ENCODE measurements around the gene AMBP.

Gene AMBP

DNA sequence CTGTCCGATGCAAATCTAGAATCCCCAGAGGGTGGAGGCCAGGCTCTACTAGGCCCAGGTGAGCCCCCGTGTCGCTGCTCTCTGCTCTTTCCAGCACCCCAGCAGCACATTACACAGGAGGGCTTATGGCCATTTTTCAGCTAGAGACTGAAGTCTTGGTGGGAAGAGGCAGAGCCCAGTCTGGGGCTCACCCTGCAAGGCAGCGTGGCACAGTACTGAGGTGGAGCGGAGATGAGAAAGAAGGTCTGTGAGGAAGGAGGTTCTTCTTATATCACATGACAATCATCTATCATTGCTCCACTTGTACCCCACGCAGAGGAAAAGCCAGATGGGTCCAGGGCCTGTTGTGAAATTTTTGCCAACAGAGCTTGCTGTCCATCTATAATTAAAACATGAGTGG, 31.0 kb upstream of the AMBP start:
- Histone ChIP-seq H3K4me2 (ENCODE audit: low read length) (no peak overlapping the region), H3K9ac (ENCODE audit: low read length) (no peak overlapping the region), H3K36me3 (ENCODE audit: insufficient read depth, low read length) (no peaks in the 10 kb centered on the region), H2AFZ (ENCODE audit: low read length) (no peak overlapping the region), H3F3A (ENCODE audit: insufficient read depth, low read length) (no peaks in the 10 kb centered on the region), H3K9me3 (ENCODE audit: low read length) (no peaks in the 10 kb centered on the region), H4K20me1 (ENCODE audit: insufficient read depth, low read length) (no peaks in the 10 kb centered on the region), H3K27me3 (ENCODE audit: insufficient read depth, low read length) (peaks cover 6% of the 10 kb centered on the region; the same call in 1 of the 2 replicates), H3K4me1 (ENCODE audit: insufficient read depth, low read length, severe bottlenecking) (no peaks in the 10 kb centered on the region), H3K27ac (ENCODE audit: low read depth, low read length, poor library complexity, severe bottlenecking) (no peak overlapping the region), H3K79me2 (ENCODE audit: insufficient read depth, low read length) (no peaks in the 10 kb centered on the region), H3K4me3 (ENCODE audit: low read depth, low read length, poor library complexity, severe bottlenecking) (no peak overlapping the region), H3K9me2 (ENCODE audit: low read depth, low read length) (no peaks in the 10 kb centered on the region)
- TF ChIP-seq EZH2 (IDR thresholded peaks at IDR 0.05; ENCODE audit: borderline replicate concordance, low read length) (no peak), CTCF (IDR thresholded peaks at IDR 0.05; ENCODE audit: low read length) (no peak)

DNA sequence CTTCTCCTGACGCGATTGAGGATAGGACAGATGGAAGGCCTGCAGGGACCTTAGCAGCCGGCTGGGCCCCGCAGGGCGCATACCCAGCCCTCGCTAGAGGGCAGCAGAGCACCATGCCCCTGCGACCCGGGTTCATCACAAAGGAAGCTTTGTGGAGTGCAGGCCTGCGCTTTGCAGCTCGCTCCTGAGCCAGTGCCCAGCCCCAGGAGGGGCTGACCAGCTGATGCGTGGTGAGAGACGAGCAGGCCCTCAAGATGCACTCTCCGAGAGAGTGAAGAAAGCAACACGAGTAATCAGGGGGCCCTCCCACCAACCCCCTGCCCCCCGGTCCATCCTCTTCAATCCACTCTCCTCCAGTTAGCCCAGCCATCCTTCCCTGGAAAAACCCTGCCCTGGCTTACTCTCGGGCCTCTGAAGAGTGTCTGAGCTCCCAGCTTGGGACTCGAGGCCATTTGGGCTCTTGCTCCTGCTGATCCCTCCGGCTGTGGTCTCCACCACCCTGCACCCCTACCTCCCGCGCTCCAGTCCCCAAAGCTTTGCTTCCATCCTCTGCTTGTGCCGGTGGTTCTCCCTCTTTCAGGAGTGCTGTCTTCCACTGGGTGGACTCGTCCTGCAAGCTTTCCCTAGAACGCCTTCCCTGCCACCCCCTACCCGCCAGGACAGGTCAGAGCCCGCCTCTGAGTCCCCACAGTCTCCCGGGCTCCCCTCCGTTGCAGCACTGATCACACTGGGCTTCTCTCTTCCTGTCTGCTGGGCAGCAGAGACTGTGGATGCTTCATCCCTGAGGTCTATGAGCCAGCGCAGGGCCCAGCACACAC, 30.1 kb upstream of the AMBP start:
- Histone ChIP-seq H3K79me2 (ENCODE audit: insufficient read depth, low read length) (no peaks in the 10 kb centered on the region), H2AFZ (ENCODE audit: low read length) (no peak overlapping the region), H3K9ac (ENCODE audit: low read length) (no peak overlapping the region)

GRCh38 chr9:114107286-114108001, 29.3 kb upstream of the AMBP start:
- no peak for TF ChIP-seq CTCF (IDR thresholded peaks at IDR 0.05; ENCODE audit: low read length)
- no peak for TF ChIP-seq EZH2 (IDR thresholded peaks at IDR 0.05; ENCODE audit: borderline replicate concordance, low read length)
- H3F3A ChIP-seq (ENCODE audit: insufficient read depth, low read length): no peaks in the 10 kb centered on the region
- no peak overlapping the region for H3K27ac ChIP-seq (ENCODE audit: low read depth, low read length, poor library complexity, severe bottlenecking)
- no peak overlapping the region for H3K9ac ChIP-seq (ENCODE audit: low read length)
- H3K27me3 ChIP-seq (ENCODE audit: insufficient read depth, low read length): peaks cover 6% of the 10 kb centered on the region; the same call in 1 of the 2 replicates
- H4K20me1 ChIP-seq (ENCODE audit: insufficient read depth, low read length): no peaks in the 10 kb centered on the region
- H3K36me3 ChIP-seq (ENCODE audit: insufficient read depth, low read length): no peaks in the 10 kb centered on the region
- H2AFZ ChIP-seq (ENCODE audit: low read length): no peak overlapping the region
- no peaks in the 10 kb centered on the region for H3K4me1 ChIP-seq (ENCODE audit: insufficient read depth, low read length, severe bottlenecking)
- H3K9me3 ChIP-seq (ENCODE audit: low read length): no peaks in the 10 kb centered on the region; the same call in 1 of the 2 replicates
- no peaks in the 10 kb centered on the region for H3K79me2 ChIP-seq (ENCODE audit: insufficient read depth, low read length)
- H3K9me2 ChIP-seq (ENCODE audit: low read depth, low read length): no peaks in the 10 kb centered on the region
- H3K4me3 ChIP-seq (ENCODE audit: low read depth, low read length, poor library complexity, severe bottlenecking): no peak overlapping the region
- H3K4me2 ChIP-seq (ENCODE audit: low read length): no peak overlapping the region

More for the DNA sequence above, 30.1 kb upstream of the AMBP start:
- Histone ChIP-seq H3K4me2 (ENCODE audit: low read length) (no peak overlapping the region), H3K4me3 (ENCODE audit: low read depth, low read length, poor library complexity, severe bottlenecking) (no peak overlapping the region), H3K9me3 (ENCODE audit: low read length) (no peaks in the 10 kb centered on the region), H4K20me1 (ENCODE audit: insufficient read depth, low read length) (no peaks in the 10 kb centered on the region), H3K36me3 (ENCODE audit: insufficient read depth, low read length) (no peaks in the 10 kb centered on the region), H3K9me2 (ENCODE audit: low read depth, low read length) (no peaks in the 10 kb centered on the region), H3K27me3 (ENCODE audit: insufficient read depth, low read length) (peaks cover 6% of the 10 kb centered on the region; the same call in 1 of the 2 replicates), H3K4me1 (ENCODE audit: insufficient read depth, low read length, severe bottlenecking) (no peaks in the 10 kb centered on the region), H3F3A (ENCODE audit: insufficient read depth, low read length) (no peaks in the 10 kb centered on the region), H3K27ac (ENCODE audit: low read depth, low read length, poor library complexity, severe bottlenecking) (no peak overlapping the region)
- TF ChIP-seq CTCF (IDR thresholded peaks at IDR 0.05; ENCODE audit: low read length): peak; percentile 89
- TF ChIP-seq EZH2 (IDR thresholded peaks at IDR 0.05; ENCODE audit: borderline replicate concordance, low read length): no peak
